NCI-H226 (cell line): ENCODE data around the gene DHRS7B.
"Not testable (repeated sequence)": the region's sequence is repeated elsewhere in the genome, so short reads cannot be mapped to it uniquely, and the experiment has no call there.

Source experiments
- DNase-seq: peaks from one replicate; pipeline ENCODE4 v3.0.0-alpha.2; 2015

DHRS7B gene

DNA sequence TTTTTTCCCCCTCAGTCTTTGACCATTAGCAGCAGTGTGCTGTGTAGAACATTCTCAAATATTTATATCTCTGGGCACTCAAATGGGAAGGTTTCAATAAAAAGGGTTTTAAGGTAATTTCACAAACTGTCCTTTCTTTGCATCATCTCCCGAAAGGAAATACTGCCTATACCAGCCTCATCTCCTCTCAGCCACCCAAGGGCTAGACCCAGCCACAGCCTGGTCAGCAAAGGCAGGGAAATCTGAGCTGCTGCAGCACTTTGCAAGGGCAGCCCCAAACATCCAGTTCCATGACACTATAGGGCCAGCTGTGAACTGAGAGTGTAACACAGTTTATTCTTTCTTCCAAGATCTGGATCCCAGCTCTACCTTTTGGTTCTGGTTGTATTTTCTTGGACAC lies 58.3 kb downstream of the DHRS7B start:
- DNase-seq = no peak

GRCh38 chr17:21186399-21187187 lies 59.8 kb downstream of the DHRS7B start:
- no peak for DNase-seq

DNA sequence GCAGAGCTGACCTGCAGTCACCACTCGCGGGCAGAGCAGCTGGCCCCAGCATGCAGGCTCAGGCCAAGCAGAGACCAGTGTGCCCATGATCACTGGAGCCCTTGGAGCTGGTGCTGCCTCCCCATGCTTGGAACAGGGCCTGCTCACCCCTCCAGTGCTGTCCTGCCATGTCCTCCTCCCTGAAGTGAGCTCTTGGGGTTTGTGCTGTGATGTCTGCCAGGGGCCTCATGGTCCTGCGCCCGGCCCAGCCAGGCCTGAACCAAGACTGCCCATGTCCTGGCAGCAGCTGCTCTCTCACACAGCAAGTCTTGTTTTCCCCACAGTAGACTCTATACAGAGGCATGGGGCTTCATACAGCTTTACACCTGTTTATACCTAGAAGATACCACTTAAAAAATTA lies 62.6 kb downstream of the DHRS7B start:
- no peak for DNase-seq

DNA sequence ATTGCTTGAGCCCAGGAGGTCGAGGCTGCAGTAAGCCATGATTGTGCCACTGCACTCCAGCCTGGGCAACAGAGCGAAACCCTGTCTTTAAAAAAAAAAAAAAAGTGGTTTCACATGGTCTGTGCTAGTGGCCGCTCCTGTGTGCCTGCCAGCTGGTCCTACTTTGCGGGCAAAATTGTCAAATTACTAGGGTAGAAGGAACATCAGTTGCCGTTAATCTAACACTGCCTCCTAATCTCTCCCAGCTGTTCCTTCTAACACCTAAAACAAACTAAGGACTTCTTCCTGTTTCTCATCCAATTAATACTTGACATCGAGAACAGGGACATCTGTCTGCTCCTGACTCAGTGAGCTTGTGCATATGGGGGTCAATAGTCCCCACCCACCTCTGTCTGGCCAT lies 63.3 kb downstream of the DHRS7B start:
- DNase-seq = no peak

GRCh38 chr17:21191698-21192097 lies 64.9 kb downstream of the DHRS7B start:
- no peak for DNase-seq

DNA sequence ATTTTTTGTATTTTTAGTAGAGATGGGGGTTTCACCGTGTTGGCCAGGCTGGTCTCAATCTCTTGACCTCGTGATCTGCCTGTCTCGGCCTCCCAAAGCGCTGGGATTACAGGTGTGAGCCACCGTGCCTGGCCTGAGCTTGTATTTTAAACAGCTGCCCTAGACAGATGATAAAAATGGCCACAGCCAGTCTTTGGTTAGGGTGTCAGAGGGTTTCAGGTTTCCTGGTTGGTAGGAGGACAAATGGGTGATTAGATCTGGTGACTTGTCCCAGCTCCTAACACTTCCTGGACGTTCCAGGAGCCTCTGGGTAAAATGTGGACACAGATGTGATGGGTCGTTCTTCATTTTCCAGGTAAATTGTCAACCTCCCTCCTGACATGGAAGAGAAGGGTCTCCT lies 65.7 kb downstream of the DHRS7B start:
- not testable (repeated sequence) for DNase-seq

DNA sequence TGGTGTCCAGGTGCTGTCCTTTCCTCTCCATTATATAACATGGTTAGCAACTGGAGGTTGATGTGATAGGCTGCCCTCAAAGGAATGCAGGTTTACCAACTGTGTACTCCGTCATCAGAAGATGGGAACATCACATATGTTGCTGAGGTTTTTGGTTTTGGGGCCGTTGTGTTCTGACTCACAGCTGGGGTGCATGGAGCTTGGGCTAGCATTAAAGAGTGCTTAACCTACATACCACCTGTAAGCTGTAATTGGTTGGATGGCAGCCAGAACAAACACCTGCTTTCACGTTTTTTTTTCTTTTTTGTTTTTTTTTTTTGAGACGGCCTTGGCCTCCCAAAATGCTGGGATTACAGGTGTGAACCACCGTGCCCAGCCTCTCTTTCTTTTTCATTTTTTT lies 66.3 kb downstream of the DHRS7B start:
- DNase-seq = no peak

- no peak for DNase-seq
Observed at GRCh38 chr17:21194226-21194625, 67.5 kb downstream of the DHRS7B start.

GRCh38 chr17:21194703-21195102 lies 67.9 kb downstream of the DHRS7B start:
- no peak for DNase-seq

DNA sequence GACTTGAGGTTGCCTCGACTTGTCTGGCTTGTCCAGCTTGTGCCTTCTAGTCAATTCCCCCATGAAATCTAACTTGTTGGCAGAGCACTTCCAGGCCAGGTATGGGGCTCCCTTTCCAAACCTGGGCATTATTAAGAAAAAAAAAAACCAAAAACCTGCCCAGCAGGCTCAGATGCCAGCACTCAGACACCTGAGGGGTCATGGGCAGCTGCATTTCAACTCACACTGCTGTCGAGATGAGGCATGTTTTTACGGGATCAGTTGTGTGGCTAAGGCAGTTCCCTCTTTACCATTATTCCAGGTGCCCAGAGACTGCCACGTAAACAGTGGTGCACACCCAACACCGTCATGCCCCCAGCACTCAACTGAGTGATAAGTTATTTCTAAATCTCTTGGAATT lies 69.4 kb downstream of the DHRS7B start:
- DNase-seq = no peak

GRCh38 chr17:21198411-21198810 lies 71.6 kb downstream of the DHRS7B start:
- no peak for DNase-seq

DNA sequence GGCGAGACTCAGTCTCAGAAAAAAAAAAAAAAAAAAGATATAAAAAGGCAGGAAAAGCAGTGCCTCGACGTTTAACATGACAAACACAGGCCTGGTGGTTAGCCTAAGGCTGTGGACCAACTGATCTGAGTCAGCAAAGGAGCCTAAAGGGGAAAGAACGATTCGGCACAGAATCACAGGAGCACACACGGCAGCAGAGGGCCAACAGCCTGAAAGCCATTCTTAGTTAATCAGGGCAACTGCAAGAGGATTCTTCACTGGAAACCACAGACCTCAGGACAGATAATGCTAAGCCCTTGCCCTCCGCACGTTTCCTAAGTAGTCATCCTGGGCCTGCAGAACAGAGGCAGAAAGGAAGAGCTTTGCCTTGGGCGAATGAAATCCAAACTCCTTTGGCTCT lies 72.5 kb downstream of the DHRS7B start:
- no peak for DNase-seq

DNA sequence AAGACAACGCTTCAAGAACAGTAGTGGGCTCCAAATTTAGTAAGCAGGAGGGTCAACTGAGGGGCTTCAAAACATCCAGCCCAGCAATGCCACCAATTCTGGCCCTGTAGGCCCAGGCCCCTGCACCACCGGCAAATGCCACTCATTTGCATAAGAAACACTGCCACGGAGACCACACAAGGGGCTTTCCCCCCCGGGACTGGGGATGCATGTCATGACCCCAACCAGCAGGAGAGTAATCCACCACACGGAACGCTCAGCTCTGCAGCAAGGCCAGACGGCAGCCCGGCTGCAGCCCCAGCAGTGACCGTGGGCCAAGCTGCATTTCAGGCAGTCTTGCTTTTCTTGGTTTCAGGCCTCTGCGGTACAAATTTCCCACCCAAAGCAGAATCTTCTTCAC lies 73.1 kb downstream of the DHRS7B start:
- DNase-seq = no peak

- DNase-seq = no peak
Observed at GRCh38 chr17:21200590-21201297, 74.0 kb downstream of the DHRS7B start.

- no peak for DNase-seq
Observed at GRCh38 chr17:21201298-21201595, 74.5 kb downstream of the DHRS7B start.

DNA sequence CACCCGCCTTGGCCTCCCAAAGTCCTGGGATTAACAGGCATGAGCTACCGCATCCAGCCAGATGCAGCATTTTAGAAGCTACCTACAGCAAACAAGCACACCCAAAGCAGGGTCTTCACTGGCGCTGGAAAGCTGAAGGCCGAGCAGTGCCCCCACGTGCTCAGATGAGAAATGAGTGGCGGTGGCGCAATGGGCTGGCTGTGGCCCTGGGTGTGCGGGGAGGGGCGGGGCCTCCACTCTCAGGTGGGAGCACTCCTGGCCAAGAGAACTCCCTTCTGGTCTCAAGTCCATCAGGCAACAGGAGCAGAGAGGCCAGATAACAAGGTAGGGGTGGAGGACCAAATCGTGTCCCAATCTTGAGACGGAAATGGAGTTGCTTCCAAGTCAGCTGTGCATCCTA lies 75.1 kb downstream of the DHRS7B start:
- DNase-seq = no peak

DNA sequence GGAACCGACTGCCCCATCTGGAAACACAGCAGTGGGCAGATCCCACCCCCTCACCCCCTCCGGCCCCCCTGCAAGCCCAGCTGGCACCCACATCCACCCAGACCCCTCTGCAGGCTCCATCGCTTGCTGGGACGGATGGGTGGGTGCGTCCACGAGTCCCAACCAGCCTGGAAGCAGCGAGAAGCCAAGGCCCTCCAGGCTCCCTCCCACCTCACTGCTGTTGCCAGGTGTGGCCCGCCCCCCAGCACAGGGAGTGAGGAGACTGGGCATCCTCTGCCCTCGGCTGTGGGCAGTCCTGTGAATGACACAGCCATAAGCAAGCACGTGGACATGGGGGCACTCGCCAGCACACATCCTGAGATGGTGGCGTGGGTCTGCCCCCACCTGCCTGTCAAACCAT lies 75.7 kb downstream of the DHRS7B start:
- DNase-seq = no peak

DNA sequence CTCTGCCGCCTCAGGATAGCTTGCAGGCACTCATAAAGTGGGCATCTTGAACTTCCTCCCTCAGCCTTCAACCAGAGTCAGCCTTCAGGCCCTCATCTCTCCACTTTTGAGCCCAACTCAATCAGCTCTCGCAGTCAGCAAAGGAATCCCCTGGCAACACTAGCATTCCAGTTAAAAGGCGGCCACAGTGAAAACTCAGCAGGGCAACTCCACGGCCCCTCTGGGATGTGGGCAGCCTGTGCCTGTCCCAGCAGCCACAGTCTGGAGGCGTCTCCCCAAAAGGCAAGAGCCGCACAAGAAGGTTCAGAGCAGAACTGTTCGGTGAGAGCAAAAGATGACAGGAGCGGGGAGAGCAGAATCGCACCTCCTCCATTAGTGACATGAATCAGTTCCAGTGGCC lies 78.2 kb downstream of the DHRS7B start:
- DNase-seq = no peak

- DNase-seq = no peak
Observed at GRCh38 chr17:21208352-21208751, 81.6 kb downstream of the DHRS7B start.

DNA sequence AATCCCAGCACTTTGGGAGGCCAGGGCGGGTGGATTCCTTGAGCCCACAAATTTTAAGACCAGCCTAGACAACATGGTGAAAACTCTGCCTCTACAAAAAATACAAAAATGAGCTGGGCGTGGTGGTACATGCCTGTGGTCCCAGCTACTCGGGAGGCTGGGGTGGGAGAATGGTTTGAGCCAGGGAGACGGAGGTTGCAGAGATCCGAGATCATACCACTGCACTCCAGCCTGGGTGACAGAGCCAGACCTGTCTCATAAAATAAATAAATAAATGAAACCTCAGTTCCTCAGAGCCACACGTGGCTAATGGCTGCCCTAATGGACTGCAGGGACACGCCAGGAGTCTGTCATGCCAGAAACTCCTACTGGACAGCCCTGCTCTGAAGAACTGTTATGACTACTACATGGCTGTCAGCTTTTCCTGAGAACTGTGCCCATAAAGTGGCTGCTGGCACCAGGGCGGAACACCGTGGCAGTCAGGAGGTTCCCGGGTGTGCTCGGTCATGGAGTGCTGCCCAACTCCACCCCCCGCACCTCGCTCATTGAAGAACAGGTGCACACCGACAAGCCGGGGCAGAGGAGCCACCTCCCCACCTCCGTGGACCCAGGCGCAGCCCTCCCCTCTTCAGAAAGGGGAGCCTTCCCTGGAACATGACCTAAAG lies 82.9 kb downstream of the DHRS7B start:
- no peak for DNase-seq

- DNase-seq = no peak
Observed at GRCh38 chr17:21210411-21211076, 83.8 kb downstream of the DHRS7B start.

DNA sequence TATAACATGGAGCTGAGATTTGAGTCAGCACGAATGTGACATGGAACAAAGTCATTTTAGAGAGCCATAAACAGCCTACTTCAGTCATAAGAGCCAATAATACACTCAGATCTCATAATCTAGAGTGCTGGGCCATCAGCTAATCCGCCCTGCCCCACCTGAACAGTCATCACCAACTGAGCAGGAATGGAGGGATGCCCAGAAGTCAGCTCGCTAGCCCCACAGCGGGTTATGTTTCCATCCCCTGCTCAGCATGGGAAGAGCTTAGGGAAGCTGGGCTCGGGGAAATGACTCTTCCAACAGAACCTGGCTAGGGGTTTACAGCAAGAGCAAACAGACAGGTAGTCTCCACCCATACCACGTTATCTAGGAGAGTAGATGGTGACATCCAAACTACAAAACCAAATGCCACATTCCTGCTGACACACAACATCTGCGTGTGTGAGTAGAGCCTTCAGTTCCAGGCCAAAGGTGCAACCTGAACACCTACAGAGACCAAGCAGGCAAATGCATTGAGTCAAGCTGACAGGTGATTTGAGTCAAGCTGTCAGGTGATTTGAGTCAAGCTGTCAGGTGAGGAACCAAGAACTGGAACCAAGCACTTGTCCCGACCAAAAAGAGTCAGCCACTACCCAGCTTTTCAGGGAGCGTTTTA lies 85.2 kb downstream of the DHRS7B start:
- no peak for DNase-seq
